GM10266 (cell line): ENCODE results near the gene STRAP.

Experiments used
- DNase-seq: peaks from one replicate; pipeline ENCODE4 v3.0.0; 2012; ENCODE audit errors: extremely low spot score
- TF ChIP-seq, protein P1 (sequence below): IDR thresholded peaks from 2 replicates; pipeline ENCODE4 v1.5.1; 2012; ENCODE audit warnings: mild to moderate bottlenecking, low read depth; ENCODE audit not compliant: control insufficient read depth, insufficient read depth; ENCODE audit errors: missing control alignments

The STRAP gene

DNA sequence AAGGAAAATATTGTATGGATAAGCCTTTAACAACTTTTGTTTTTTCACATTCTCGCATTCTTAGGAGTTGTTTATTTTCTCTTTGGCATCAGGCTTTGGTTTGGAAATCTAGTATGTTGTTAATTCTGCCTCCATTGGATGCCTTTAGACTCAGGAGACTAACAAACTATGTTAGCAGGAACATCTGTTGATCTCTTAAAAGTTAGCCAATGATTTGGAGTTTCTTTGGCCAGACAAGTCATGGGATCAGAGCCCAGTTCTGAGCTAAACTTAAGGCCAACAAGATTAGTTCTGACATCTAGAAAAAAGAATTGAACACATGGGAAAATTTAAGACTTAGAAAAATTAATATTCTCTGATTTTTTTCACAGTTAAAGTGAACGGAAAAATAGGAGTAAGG lies 35.3 kb upstream of the STRAP start:
- DNase-seq, result no peak
- TF ChIP-seq, protein P1, sequence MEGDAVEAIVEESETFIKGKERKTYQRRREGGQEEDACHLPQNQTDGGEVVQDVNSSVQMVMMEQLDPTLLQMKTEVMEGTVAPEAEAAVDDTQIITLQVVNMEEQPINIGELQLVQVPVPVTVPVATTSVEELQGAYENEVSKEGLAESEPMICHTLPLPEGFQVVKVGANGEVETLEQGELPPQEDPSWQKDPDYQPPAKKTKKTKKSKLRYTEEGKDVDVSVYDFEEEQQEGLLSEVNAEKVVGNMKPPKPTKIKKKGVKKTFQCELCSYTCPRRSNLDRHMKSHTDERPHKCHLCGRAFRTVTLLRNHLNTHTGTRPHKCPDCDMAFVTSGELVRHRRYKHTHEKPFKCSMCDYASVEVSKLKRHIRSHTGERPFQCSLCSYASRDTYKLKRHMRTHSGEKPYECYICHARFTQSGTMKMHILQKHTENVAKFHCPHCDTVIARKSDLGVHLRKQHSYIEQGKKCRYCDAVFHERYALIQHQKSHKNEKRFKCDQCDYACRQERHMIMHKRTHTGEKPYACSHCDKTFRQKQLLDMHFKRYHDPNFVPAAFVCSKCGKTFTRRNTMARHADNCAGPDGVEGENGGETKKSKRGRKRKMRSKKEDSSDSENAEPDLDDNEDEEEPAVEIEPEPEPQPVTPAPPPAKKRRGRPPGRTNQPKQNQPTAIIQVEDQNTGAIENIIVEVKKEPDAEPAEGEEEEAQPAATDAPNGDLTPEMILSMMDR, result no peak

DNA sequence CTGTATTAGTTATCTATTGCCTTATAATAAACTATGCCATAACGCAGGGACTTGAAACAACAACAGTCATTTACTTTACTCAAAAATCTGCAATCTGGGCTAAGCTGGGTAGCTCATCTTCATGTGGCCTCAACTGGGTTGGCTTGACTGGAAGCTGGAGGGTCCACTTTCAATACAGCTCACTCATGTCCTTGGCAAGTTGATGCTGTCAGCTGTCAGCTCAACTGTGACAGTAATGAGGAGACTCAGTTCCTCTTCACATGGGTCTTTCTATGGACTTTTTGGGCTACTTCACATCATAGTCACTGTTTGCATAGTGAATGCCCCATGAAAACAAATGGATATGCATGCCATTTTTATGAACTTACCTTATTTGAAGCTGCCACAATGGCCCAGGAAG lies 33.6 kb upstream of the STRAP start:
- TF ChIP-seq, protein P1, result no peak

GRCh38 chr12:15851045-15851620 lies 31.1 kb upstream of the STRAP start:
- TF ChIP-seq, protein P1, result no peak

More for the DNA sequence above, 33.6 kb upstream of the STRAP start:
- DNase-seq, result no peak

GRCh38 chr12:15851919-15852318 lies 30.3 kb upstream of the STRAP start:
- no peak for DNase-seq
- TF ChIP-seq, protein P1, result no peak

More at GRCh38 chr12:15851045-15851620, 31.1 kb upstream of the STRAP start:
- DNase-seq, result no peak

DNA sequence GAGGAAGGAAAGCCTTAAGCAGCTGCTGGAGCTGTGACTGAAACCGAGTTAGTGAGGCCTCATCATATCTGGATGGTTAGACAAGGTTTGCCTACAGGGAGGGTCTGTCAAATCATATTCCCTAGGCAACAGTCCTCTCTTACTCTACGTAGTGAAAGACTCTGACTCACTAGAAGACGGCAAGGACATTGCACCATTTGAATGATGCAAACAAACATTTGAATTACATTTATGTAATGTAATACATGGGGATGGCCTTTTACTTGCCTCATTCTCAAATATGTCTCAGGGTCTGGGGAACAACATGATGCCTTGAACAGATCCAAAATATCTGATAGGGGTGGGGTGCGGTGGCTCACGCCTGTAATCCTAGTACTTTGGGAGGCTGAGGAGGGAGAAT lies 29.8 kb upstream of the STRAP start:
- DNase-seq, result no peak
- TF ChIP-seq, protein P1, result no peak

- no peak for DNase-seq
- TF ChIP-seq, protein P1, result no peak
Measured at GRCh38 chr12:15853877-15854276, 28.3 kb upstream of the STRAP start.

- DNase-seq, result no peak
- TF ChIP-seq, protein P1, result no peak
Measured at GRCh38 chr12:15854916-15855315, 27.3 kb upstream of the STRAP start.
